K562 (cell line): ENCODE measurements around the gene KCNK1.

Source experiments
- FOXA1 ChIP-seq: fragments of 450-650 bp; IDR thresholded peaks from 2 replicates; pipeline ENCODE4 v1.6.1; 2016; ENCODE audit warnings: mild to moderate bottlenecking, borderline replicate concordance
- FOXA3 ChIP-seq, 2 experiments: fragments of 450-650 bp in 1 of 2; sonication (generic) in 1 of 2; formaldehyde crosslinking; IDR thresholded peaks in 1 of 2; conservative IDR thresholded peaks in 1 of 2; 2 replicates each; pipeline versions ENCODE4 v1.4.0 to v1.8.0; 2020 to 2022; ENCODE audit warnings: mild to moderate bottlenecking in 2 of 2, missing genetic modification reagents in 1 of 2
- RBBP5 ChIP-seq: fragments of 200-600 bp; sonication (generic); IDR thresholded peaks from 2 replicates; pipeline ENCODE4 v1.6.1; 2012; ENCODE audit warnings: borderline replicate concordance, mild to moderate bottlenecking, low read length, control low read depth, inconsistent platforms; ENCODE audit not compliant: insufficient read depth, poor library complexity, severe bottlenecking
- SMAD1 ChIP-seq: fragments of 150-350 bp; IDR thresholded peaks from 2 replicates; pipeline ENCODE4 v1.6.1; 2014; ENCODE audit warnings: low read length, low read depth; ENCODE audit not compliant: partially characterized antibody
- SMC3 ChIP-seq: conservative IDR thresholded peaks from 2 replicates; pipeline ENCODE4 v1.6.1; 2011; ENCODE audit warnings: low read depth, low read length, improper control_type of control experiment; ENCODE audit not compliant: insufficient read depth
- TF ChIP-seq, protein P1 (sequence below), 2 experiments: fragments of 450-650 bp; formaldehyde crosslinking in 1 of 2; IDR thresholded peaks; 2 replicates each; pipeline versions ENCODE4 v1.4.0 to v1.6.1; 2014 to 2020; ENCODE audit warnings: mild to moderate bottlenecking in 2 of 2, borderline replicate concordance in 1 of 2, low read depth in 1 of 2
- TF ChIP-seq, protein P2 (sequence below), 3 experiments: IDR thresholded peaks in 2 of 3; conservative IDR thresholded peaks in 1 of 3; 2 replicates each; pipeline ENCODE4 v1.5.1; 2011 to 2012; ENCODE audit warnings: low read length in 3 of 3, mild to moderate bottlenecking in 3 of 3, control low read depth in 2 of 3, improper control_type of control experiment in 1 of 3, inconsistent platforms in 1 of 3, low read depth in 1 of 3, mixed read lengths in 1 of 3, moderate library complexity in 1 of 3; ENCODE audit not compliant: insufficient read depth in 2 of 3
- TF ChIP-seq, protein P3 (sequence below): fragments of 250-450 bp; sonication (Bioruptor Pico); IDR thresholded peaks from 2 replicates; pipeline ENCODE4 v1.4.0; 2020; ENCODE audit warnings: mild to moderate bottlenecking, moderate library complexity

DNA sequence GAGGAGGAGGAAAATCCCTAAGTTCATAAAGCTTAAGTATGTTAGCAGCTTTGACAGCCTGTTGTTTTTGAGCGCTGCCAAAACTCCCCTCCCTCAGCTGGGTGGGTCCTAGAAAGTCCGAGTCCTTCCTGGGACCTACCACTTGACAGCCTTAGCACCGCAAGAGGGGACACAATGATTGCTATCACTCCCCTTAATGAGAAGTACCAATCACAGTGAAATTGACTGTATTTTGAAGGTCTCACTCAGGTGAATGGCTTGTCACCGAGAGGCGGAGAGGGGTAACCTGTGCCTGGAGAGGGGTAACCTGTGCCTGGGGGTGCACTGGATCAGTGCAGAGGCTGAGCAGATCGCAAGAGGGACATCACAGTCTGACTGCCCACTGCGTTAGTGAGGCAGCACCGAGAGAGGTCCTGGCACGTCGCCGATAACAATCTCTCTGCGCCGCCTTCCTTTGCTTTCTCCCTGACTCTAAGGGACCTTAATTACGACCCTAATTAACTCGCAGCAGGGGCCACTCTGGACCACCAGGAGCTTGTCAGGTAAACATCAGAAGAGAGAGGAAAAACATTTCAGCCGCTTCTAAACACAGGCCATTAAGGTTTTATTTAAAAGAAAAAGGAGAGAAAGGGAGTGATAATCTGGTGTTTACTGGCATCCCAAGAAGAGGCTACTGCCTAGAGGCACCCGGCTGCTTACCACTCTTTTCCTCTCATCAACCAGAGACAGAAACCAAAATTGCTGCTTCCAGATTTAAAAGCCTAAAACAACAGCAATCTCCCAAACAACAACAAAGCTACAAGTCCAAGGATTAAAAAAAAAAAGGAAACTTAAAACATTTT lies 25.7 kb upstream of the KCNK1 start:
- TF ChIP-seq SMAD1 (no peak), RBBP5 (no peak), FOXA1 (no peak), SMC3 (no peak), FOXA3 (CRISPR knock-in tag; conservative IDR thresholded peaks at IDR 0.05 in 1 of 2, IDR thresholded peaks at IDR 0.05 in 1 of 2) (no peak)
- TF ChIP-seq, protein P1, sequence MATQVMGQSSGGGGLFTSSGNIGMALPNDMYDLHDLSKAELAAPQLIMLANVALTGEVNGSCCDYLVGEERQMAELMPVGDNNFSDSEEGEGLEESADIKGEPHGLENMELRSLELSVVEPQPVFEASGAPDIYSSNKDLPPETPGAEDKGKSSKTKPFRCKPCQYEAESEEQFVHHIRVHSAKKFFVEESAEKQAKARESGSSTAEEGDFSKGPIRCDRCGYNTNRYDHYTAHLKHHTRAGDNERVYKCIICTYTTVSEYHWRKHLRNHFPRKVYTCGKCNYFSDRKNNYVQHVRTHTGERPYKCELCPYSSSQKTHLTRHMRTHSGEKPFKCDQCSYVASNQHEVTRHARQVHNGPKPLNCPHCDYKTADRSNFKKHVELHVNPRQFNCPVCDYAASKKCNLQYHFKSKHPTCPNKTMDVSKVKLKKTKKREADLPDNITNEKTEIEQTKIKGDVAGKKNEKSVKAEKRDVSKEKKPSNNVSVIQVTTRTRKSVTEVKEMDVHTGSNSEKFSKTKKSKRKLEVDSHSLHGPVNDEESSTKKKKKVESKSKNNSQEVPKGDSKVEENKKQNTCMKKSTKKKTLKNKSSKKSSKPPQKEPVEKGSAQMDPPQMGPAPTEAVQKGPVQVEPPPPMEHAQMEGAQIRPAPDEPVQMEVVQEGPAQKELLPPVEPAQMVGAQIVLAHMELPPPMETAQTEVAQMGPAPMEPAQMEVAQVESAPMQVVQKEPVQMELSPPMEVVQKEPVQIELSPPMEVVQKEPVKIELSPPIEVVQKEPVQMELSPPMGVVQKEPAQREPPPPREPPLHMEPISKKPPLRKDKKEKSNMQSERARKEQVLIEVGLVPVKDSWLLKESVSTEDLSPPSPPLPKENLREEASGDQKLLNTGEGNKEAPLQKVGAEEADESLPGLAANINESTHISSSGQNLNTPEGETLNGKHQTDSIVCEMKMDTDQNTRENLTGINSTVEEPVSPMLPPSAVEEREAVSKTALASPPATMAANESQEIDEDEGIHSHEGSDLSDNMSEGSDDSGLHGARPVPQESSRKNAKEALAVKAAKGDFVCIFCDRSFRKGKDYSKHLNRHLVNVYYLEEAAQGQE (IDR thresholded peaks at IDR 0.05; ENCODE audit: borderline replicate concordance) = no peak
- TF ChIP-seq, protein P1 (CRISPR knock-in tag; IDR thresholded peaks at IDR 0.05; ENCODE audit: low read depth) = no peak
- TF ChIP-seq, protein P2, sequence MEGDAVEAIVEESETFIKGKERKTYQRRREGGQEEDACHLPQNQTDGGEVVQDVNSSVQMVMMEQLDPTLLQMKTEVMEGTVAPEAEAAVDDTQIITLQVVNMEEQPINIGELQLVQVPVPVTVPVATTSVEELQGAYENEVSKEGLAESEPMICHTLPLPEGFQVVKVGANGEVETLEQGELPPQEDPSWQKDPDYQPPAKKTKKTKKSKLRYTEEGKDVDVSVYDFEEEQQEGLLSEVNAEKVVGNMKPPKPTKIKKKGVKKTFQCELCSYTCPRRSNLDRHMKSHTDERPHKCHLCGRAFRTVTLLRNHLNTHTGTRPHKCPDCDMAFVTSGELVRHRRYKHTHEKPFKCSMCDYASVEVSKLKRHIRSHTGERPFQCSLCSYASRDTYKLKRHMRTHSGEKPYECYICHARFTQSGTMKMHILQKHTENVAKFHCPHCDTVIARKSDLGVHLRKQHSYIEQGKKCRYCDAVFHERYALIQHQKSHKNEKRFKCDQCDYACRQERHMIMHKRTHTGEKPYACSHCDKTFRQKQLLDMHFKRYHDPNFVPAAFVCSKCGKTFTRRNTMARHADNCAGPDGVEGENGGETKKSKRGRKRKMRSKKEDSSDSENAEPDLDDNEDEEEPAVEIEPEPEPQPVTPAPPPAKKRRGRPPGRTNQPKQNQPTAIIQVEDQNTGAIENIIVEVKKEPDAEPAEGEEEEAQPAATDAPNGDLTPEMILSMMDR (IDR thresholded peaks at IDR 0.05 in 2 of 3, conservative IDR thresholded peaks at IDR 0.05 in 1 of 3; ENCODE audit: insufficient read depth in 2 of 3, low read depth in 1 of 3, low read length in 3 of 3) = no peak
- TF ChIP-seq, protein P3, sequence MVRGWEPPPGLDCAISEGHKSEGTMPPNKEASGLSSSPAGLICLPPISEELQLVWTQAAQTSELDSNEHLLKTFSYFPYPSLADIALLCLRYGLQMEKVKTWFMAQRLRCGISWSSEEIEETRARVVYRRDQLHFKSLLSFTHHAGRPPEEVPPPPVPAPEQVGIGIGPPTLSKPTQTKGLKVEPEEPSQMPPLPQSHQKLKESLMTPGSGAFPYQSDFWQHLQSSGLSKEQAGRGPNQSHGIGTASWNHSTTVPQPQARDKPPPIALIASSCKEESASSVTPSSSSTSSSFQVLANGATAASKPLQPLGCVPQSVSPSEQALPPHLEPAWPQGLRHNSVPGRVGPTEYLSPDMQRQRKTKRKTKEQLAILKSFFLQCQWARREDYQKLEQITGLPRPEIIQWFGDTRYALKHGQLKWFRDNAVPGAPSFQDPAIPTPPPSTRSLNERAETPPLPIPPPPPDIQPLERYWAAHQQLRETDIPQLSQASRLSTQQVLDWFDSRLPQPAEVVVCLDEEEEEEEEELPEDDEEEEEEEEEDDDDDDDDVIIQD (CRISPR knock-in tag) = no peak
